Stimulated activated CD4-positive, alpha-beta T cell treated with anti-CD3 and anti-CD28 coated beads, Interleukin-15, amount 100 ng/mL, for 48 hours (primary cell): ENCODE results near the gene ZNF524.

Source experiments
- DNase-seq, 2 donors: peaks; one replicate each; pipeline ENCODE4 v3.0.0-alpha.2; 2020; ENCODE audit warnings: low read depth in 2 of 2

ZNF524 gene

GRCh38 chr19:55642153-55643002, 42.3 kb downstream of the ZNF524 start:
- no peak for DNase-seq

GRCh38 chr19:55643003-55643886, 43.2 kb downstream of the ZNF524 start, which contains the start of gene ZNF581:
TSS of gene ZNF581 (plus strand) at chr19:55643649. CDS start at chr19:55644572, 923 bp downstream.
- peak; percentile 78 to 79 for DNase-seq

GRCh38 chr19:55643887-55644176, 43.7 kb downstream of the ZNF524 start:
- no peak for DNase-seq

GRCh38 chr19:55644191-55644833, 44.2 kb downstream of the ZNF524 start:
- DNase-seq: no peak

GRCh38 chr19:55644842-55645511, 44.9 kb downstream of the ZNF524 start:
- no peak for DNase-seq

- DNase-seq: no peak
Measured at GRCh38 chr19:55645512-55645881, 45.4 kb downstream of the ZNF524 start.

- no peak for DNase-seq
Measured at GRCh38 chr19:55646889-55647731, 47.0 kb downstream of the ZNF524 start.

GRCh38 chr19:55647732-55648584, 47.9 kb downstream of the ZNF524 start, which contains the start of gene CCDC106:
TSS of gene CCDC106 (plus strand) at chr19:55648212. CDS start at chr19:55649047, 835 bp downstream.
- no peak for DNase-seq

GRCh38 chr19:55648585-55649267, 48.6 kb downstream of the ZNF524 start:
- DNase-seq: no peak

- DNase-seq: no peak
Measured at GRCh38 chr19:55649268-55650125, 49.4 kb downstream of the ZNF524 start.

GRCh38 chr19:55650126-55650557, 50.1 kb downstream of the ZNF524 start:
- no peak for DNase-seq

- no peak for DNase-seq
Measured at GRCh38 chr19:55650602-55651230, 50.6 kb downstream of the ZNF524 start.

GRCh38 chr19:55651236-55651635, 51.1 kb downstream of the ZNF524 start:
- DNase-seq: no peak

GRCh38 chr19:55652311-55653128, 52.4 kb downstream of the ZNF524 start:
- no peak for DNase-seq
